K562 (cell line): ENCODE results near the gene RHOBTB3. TPM values are rescaled to one million over a fixed set of nuclear protein-coding genes. Genes with fewer than 3 reads are reported as not detected.

Source experiments
- BACH1 ChIP-seq: fragments of 200-800 bp; sonication (Bioruptor generic); IDR thresholded peaks from 2 replicates; pipeline ENCODE4 v1.6.1; 2016; ENCODE audit warnings: missing genetic modification characterization, missing compliant biosample characterization
- BCOR ChIP-seq: fragments of 450-650 bp; IDR thresholded peaks from 2 replicates; pipeline ENCODE4 v1.6.1; 2016
- CBX3 ChIP-seq, 2 experiments: IDR thresholded peaks; 1 replicate in 1 of 2; 2 replicates in 1 of 2; pipeline ENCODE4 v1.6.1; 2012; ENCODE audit warnings: inconsistent platforms in 2 of 2, low read length in 2 of 2, borderline replicate concordance in 1 of 2, control low read depth in 1 of 2
- CXXC5 ChIP-seq: fragments of 250-450 bp; sonication (Bioruptor Pico); IDR thresholded peaks from 2 replicates; pipeline ENCODE4 v1.8.0; 2022; ENCODE audit warnings: inconsistent platforms, mild to moderate bottlenecking, moderate library complexity
- FOXP4 ChIP-seq: sonication (generic); formaldehyde crosslinking; IDR thresholded peaks from 2 replicates; pipeline ENCODE4 v1.8.0; 2022; ENCODE audit warnings: mild to moderate bottlenecking, missing genetic modification reagents, borderline replicate concordance
- HDAC8 ChIP-seq: fragments of 450-650 bp; IDR thresholded peaks from 2 replicates; pipeline ENCODE4 v1.6.1; 2016; ENCODE audit warnings: mild to moderate bottlenecking, missing genetic modification characterization, moderate library complexity, missing compliant biosample characterization
- HES1 ChIP-seq: fragments of 450-650 bp; IDR thresholded peaks from 2 replicates; pipeline ENCODE4 v1.6.1; 2016; ENCODE audit warnings: low read depth, mild to moderate bottlenecking, moderate library complexity
- ILF3 ChIP-seq: fragments of 450-650 bp; IDR thresholded peaks from 2 replicates; pipeline ENCODE4 v1.6.1; 2018; ENCODE audit warnings: antibody characterized with exemption, mild to moderate bottlenecking, moderate library complexity, borderline replicate concordance
- MAZ ChIP-seq, 2 experiments: fragments of 450-650 bp in 1 of 2; sonication (generic) in 1 of 2; formaldehyde crosslinking; IDR thresholded peaks in 1 of 2; conservative IDR thresholded peaks in 1 of 2; 2 replicates each; pipeline versions ENCODE4 v1.4.0 to v1.5.0; 2020; ENCODE audit warnings: mild to moderate bottlenecking in 1 of 2, missing genetic modification reagents in 1 of 2
- NFE2L1 ChIP-seq: fragments of 450-650 bp; IDR thresholded peaks from 2 replicates; pipeline ENCODE4 v1.6.1; 2016; ENCODE audit warnings: missing genetic modification characterization, low read depth, mild to moderate bottlenecking, missing compliant biosample characterization, moderate library complexity, borderline replicate concordance
- NFYB ChIP-seq: IDR thresholded peaks from 2 replicates; pipeline ENCODE4 v1.6.1; 2011; ENCODE audit warnings: mild to moderate bottlenecking, moderate library complexity; ENCODE audit not compliant: insufficient read length; ENCODE audit errors: extremely low read depth
- NR2C2 ChIP-seq, 2 experiments: fragments of 200-800 bp in 1 of 2; sonication (Bioruptor generic) in 1 of 2; sonication (generic) in 1 of 2; formaldehyde crosslinking in 1 of 2; IDR thresholded peaks; 2 replicates each; pipeline versions ENCODE4 v1.6.1 to v1.8.0; 2016 to 2022; ENCODE audit warnings: mild to moderate bottlenecking in 1 of 2, missing compliant biosample characterization in 1 of 2, missing genetic modification characterization in 1 of 2, missing genetic modification reagents in 1 of 2
- PHTF2 ChIP-seq: fragments of 250-450 bp; sonication (Bioruptor Pico); IDR thresholded peaks from 2 replicates; pipeline ENCODE4 v1.5.0; 2021; ENCODE audit warnings: mild to moderate bottlenecking
- SIN3A ChIP-seq, 2 experiments: fragments of 150-350 bp in 1 of 2; IDR thresholded peaks; 2 replicates each; pipeline ENCODE4 v1.6.1; 2011 to 2016; ENCODE audit warnings: borderline replicate concordance in 2 of 2, low read depth in 2 of 2, low read length in 2 of 2, mild to moderate bottlenecking in 2 of 2, moderate library complexity in 2 of 2; ENCODE audit not compliant: control insufficient read depth in 1 of 2
- SMARCA4 ChIP-seq: fragments of 450-650 bp; IDR thresholded peaks from 2 replicates; pipeline ENCODE4 v1.6.1; 2016
- SPI1 ChIP-seq: IDR thresholded peaks from 2 replicates; pipeline ENCODE4 v1.6.1; 2011; ENCODE audit warnings: low read depth, low read length, control low read depth, borderline replicate concordance
- U2AF2 ChIP-seq: fragments of 200-400 bp; formaldehyde crosslinking; optimal IDR thresholded peaks from 2 replicates; pipeline ENCODE3; 2017; ENCODE audit warnings: low read depth, mild to moderate bottlenecking, low read length
- ZC3H11A ChIP-seq: IDR thresholded peaks from 2 replicates; pipeline ENCODE4 v1.6.1; 2012; ENCODE audit warnings: low read depth, low read length, improper control_type of control experiment
- ZNF217 ChIP-seq: sonication (generic); formaldehyde crosslinking; IDR thresholded peaks from 2 replicates; pipeline ENCODE4 v1.8.0; 2022; ENCODE audit warnings: mild to moderate bottlenecking, missing genetic modification reagents
- ZNF224 ChIP-seq: sonication (generic); formaldehyde crosslinking; IDR thresholded peaks from 2 replicates; pipeline ENCODE4 v1.8.0; 2022; ENCODE audit warnings: mild to moderate bottlenecking, missing genetic modification reagents
- ZNF695 ChIP-seq: fragments of 450-650 bp; formaldehyde crosslinking; IDR thresholded peaks from 2 replicates; pipeline ENCODE4 v1.4.0; 2020; ENCODE audit warnings: mild to moderate bottlenecking, moderate library complexity
- polyA plus RNA-seq, 8 experiments: library from polyadenylated mRNA; depleted of rRNA in 4 of 8; stranded (reverse) in 5 of 8; unstranded in 3 of 8; fragments of >200 nt; fragmentation: Nextera tagmentation in 2 of 8; fragmentation: Illumina TruSeq in 1 of 8; extraction: Ambion mirVana in 2 of 8; extraction: Trizol in 1 of 8; gene quantifications; 2 replicates each; pipeline versions ENCODE4 v1.2.1 to v1.2.3, GENCODE V29; 2011 to 2014; ENCODE audit warnings: inconsistent platforms in 1 of 8, missing spikeins in 1 of 8
- total RNA-seq, 7 experiments: library from RNA; depleted of rRNA in 6 of 7; stranded (reverse); fragments of >200 nt in 6 of 7; fragmentation: Illumina TruSeq in 2 of 7; extraction: Trizol in 2 of 7; gene quantifications; 2 replicates each; pipeline versions ENCODE4 v1.2.1 to v1.2.3, GENCODE V29; 2011 to 2021; ENCODE audit warnings: low replicate concordance in 1 of 7
- TF ChIP-seq, protein P1 (sequence below), 2 experiments: fragments of 450-650 bp; IDR thresholded peaks; 2 replicates each; pipeline ENCODE4 v1.6.1; 2018; ENCODE audit warnings: mild to moderate bottlenecking in 2 of 2, low read depth in 1 of 2; ENCODE audit not compliant: partially characterized antibody in 2 of 2

The RHOBTB3 gene
- total and polyA plus RNA-seq, 9 of the 15 experiments (the other 6 are each of a cell fraction or from before 2014, with no cell fraction given) = 39.7 to 143 (median 115) TPM

DNA sequence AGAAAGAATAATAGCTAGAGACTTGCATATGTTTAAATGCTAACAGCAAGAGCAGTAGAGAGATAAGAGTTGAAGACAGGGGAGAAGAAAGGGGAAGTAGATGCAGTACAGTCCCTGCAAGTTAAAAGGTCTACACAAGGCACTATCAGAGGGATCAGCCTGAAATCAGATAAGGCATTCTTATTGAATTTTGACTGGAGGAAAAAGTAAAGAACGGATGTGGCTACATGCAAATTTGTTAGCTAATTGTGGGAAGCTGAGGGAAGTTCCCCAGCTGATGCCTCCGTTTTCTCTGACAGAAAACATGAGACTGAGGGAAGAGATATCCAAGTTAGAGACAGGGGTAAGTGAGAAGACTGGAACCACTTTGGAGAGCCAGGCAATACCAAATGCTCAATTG, 12.9 kb upstream of the RHOBTB3 start (continued):
- TF ChIP-seq, protein P1, sequence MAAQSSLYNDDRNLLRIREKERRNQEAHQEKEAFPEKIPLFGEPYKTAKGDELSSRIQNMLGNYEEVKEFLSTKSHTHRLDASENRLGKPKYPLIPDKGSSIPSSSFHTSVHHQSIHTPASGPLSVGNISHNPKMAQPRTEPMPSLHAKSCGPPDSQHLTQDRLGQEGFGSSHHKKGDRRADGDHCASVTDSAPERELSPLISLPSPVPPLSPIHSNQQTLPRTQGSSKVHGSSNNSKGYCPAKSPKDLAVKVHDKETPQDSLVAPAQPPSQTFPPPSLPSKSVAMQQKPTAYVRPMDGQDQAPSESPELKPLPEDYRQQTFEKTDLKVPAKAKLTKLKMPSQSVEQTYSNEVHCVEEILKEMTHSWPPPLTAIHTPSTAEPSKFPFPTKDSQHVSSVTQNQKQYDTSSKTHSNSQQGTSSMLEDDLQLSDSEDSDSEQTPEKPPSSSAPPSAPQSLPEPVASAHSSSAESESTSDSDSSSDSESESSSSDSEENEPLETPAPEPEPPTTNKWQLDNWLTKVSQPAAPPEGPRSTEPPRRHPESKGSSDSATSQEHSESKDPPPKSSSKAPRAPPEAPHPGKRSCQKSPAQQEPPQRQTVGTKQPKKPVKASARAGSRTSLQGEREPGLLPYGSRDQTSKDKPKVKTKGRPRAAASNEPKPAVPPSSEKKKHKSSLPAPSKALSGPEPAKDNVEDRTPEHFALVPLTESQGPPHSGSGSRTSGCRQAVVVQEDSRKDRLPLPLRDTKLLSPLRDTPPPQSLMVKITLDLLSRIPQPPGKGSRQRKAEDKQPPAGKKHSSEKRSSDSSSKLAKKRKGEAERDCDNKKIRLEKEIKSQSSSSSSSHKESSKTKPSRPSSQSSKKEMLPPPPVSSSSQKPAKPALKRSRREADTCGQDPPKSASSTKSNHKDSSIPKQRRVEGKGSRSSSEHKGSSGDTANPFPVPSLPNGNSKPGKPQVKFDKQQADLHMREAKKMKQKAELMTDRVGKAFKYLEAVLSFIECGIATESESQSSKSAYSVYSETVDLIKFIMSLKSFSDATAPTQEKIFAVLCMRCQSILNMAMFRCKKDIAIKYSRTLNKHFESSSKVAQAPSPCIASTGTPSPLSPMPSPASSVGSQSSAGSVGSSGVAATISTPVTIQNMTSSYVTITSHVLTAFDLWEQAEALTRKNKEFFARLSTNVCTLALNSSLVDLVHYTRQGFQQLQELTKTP (IDR thresholded peaks at IDR 0.05; ENCODE audit: low read depth in 1 of 2, partially characterized antibody in 2 of 2) = peak; percentile 40 to 87
- no peak for TF ChIP-seq NFYB
- no peak for TF ChIP-seq ZNF224 (CRISPR knock-in tag)
- TF ChIP-seq NFE2L1 (tag) = no peak
- TF ChIP-seq FOXP4 (CRISPR knock-in tag) = no peak
- TF ChIP-seq MAZ (CRISPR knock-in tag; conservative IDR thresholded peaks at IDR 0.05 in 1 of 2, IDR thresholded peaks at IDR 0.05 in 1 of 2) = peak in 1 of 2 experiments; percentile 42; a peak in 2 of 4 replicates
- no peak for TF ChIP-seq PHTF2 (CRISPR knock-in tag)
- TF ChIP-seq NR2C2 (CRISPR knock-in tag; IDR thresholded peaks at IDR 0.05) = no peak
- TF ChIP-seq NR2C2 (tag; IDR thresholded peaks at IDR 0.05) = peak; percentile 69; the same call in 1 of the 2 replicates
- TF ChIP-seq HDAC8 (tag) = no peak
- peak; percentile 22; the same call in 1 of the 2 replicates for TF ChIP-seq CXXC5 (CRISPR knock-in tag)
- TF ChIP-seq ZC3H11A = no peak
- no peak for TF ChIP-seq CBX3 (IDR thresholded peaks at IDR 0.05; ENCODE audit: borderline replicate concordance in 1 of 2, low read length in 2 of 2)
- no peak for TF ChIP-seq U2AF2
- TF ChIP-seq HES1 = peak; percentile 66; the same call in 1 of the 2 replicates
- TF ChIP-seq ILF3 = no peak
- peak; percentile 94 for TF ChIP-seq SMARCA4
- TF ChIP-seq BACH1 (tag) = 0 out of 2 replicates have a peak, but pooled peaks have one; percentile 21
- TF ChIP-seq ZNF695 (CRISPR knock-in tag) = no peak
- peak; percentile 62; the same call in 1 of the 2 replicates for TF ChIP-seq BCOR
- TF ChIP-seq SPI1 = peak; percentile 65
- no peak for TF ChIP-seq ZNF217 (CRISPR knock-in tag)
- no peak for TF ChIP-seq SIN3A (IDR thresholded peaks at IDR 0.05; ENCODE audit: borderline replicate concordance in 2 of 2, control insufficient read depth in 1 of 2, low read depth in 2 of 2, low read length in 2 of 2)
